Left kidney (tissue), 1 donor: Measurements from ENCODE around the gene WFDC6. TPM values are rescaled to one million over a fixed set of nuclear protein-coding genes. Genes with fewer than 3 reads are reported as not detected.

Source experiments
- polyA plus RNA-seq: library from polyadenylated mRNA; unstranded; fragments of 120-200 nt; gene quantifications from one replicate; pipeline ENCODE4 v1.2.1, GENCODE V29; 2013; ENCODE audit not compliant: insufficient read length

The WFDC6 gene
- polyA plus RNA-seq, 1 donor: 0.23 TPM

Other genes with a start within 250 kb of the WFDC6 start
- not detected for gene RBPJL, start 232.6 kb downstream of the WFDC6 start, polyA plus RNA-seq
- 0.25 TPM for gene MATN4, start 231.2 kb downstream of the WFDC6 start, polyA plus RNA-seq
- 156 TPM for gene SDC4, start 191.1 kb downstream of the WFDC6 start, polyA plus RNA-seq
- gene SYS1, start 176.3 kb downstream of the WFDC6 start, polyA plus RNA-seq: 31.9 TPM
- 2.0 TPM for gene TP53TG5, start 161.2 kb downstream of the WFDC6 start, polyA plus RNA-seq
- 22.7 TPM for gene DBNDD2, start 131.2 kb downstream of the WFDC6 start, polyA plus RNA-seq
- 103 TPM for gene PIGT, start 123.3 kb downstream of the WFDC6 start, polyA plus RNA-seq
- 164 TPM for gene WFDC2, start 69.7 kb downstream of the WFDC6 start, polyA plus RNA-seq
- not detected for gene SPINT3, start 23.9 kb downstream of the WFDC6 start, polyA plus RNA-seq
- gene EPPIN, start 7.9 kb upstream of the WFDC6 start, polyA plus RNA-seq: 0.55 TPM
- gene WFDC8, start 39.8 kb upstream of the WFDC6 start, polyA plus RNA-seq: 0.13 TPM
- gene WFDC10A, start 90.3 kb upstream of the WFDC6 start, polyA plus RNA-seq: not detected
- not detected for gene WFDC9, start 91.8 kb upstream of the WFDC6 start, polyA plus RNA-seq
- gene WFDC11, start 130.8 kb upstream of the WFDC6 start, polyA plus RNA-seq: not detected
- gene WFDC13, start 162.6 kb upstream of the WFDC6 start, polyA plus RNA-seq: not detected
- gene WFDC10B, start 165.5 kb upstream of the WFDC6 start, polyA plus RNA-seq: not detected
- not detected for gene SPINT4, start 182.9 kb upstream of the WFDC6 start, polyA plus RNA-seq